Measurements from ENCODE around the gene NMUR1. TPM values are rescaled to one million over a fixed set of nuclear protein-coding genes. Genes with fewer than 3 reads are reported as not detected.
"Not testable (repeated sequence)": the region's sequence is repeated elsewhere in the genome, so short reads cannot be mapped to it uniquely, and the experiment has no call there.

NMUR1 gene
- total RNA-seq, result 1 to 10 TPM in 2 of 6 donors, under 1 TPM in 4; 0.38 to 2.1 (median 0.89) TPM
- 1 to 10 TPM in 1 of 2 donors, under 1 TPM in 1; 0.73 to 1.3 TPM for polyA plus RNA-seq

- Histone ChIP-seq H3K4me1 (no peaks in the 10 kb centered on the region), H3K27me3 (no peaks in the 10 kb centered on the region), H3K36me3 (no peaks in the 10 kb centered on the region), H3K4me3 (peak within 1 kb of the TSS; percentile 2 to 71 (median 61)), H3K9me3 (no peaks in the 10 kb centered on the region), H3K27ac (no peak within 1 kb of the TSS)
- ATAC-seq (peak; percentile 85 to 94 (median 92)), DNase-seq (peak; percentile 46 to 90 (median 68)), FAIRE-seq (no peak)
- intact Hi-C loops (cut with DNase I), result no loop called here
- 12 to 17% methylated on average over 63 to 85 of the region's 85 CpGs for WGBS, 2 donors
- peak; percentile 82 to 86 (median 85) for TF ChIP-seq CTCF (IDR thresholded peaks at IDR 0.05)
Observed at GRCh38 chr2:231530099-231531011, at the start of gene NMUR1. Gene NMUR1 (minus strand): TSS chr2:231530445. CDS start chr2:231530361, 84 bp downstream.

- no peak for TF ChIP-seq CTCF (IDR thresholded peaks at IDR 0.05)
- Histone ChIP-seq H3K36me3 (no peaks in the 10 kb centered on the region), H3K9me3 (no peaks in the 10 kb centered on the region), H3K4me3 (no peak overlapping the region), H3K27me3 (no peaks in the 10 kb centered on the region), H3K4me1 (no peaks in the 10 kb centered on the region), H3K27ac (no peak overlapping the region)
- 85 to 91% methylated on average over 3 of the region's 3 CpGs for WGBS, 2 donors
- FAIRE-seq, result no peak
- intact Hi-C loops (cut with DNase I), result no loop called here
- no peak for ATAC-seq
- DNase-seq, result no peak
Observed at GRCh38 chr2:231579560-231579959, 49.3 kb upstream of the NMUR1 start.

GRCh38 chr2:231578655-231579054, 48.4 kb upstream of the NMUR1 start:
- DNase-seq; H3K36me3 ChIP-seq; ATAC-seq; H3K27ac ChIP-seq; H3K4me1 ChIP-seq; intact Hi-C loops (cut with DNase I); H3K4me3 ChIP-seq; FAIRE-seq; H3K27me3 ChIP-seq; H3K9me3 ChIP-seq: not testable (repeated sequence)
- 88 to 97% methylated on average over 2 of the region's 2 CpGs for WGBS, 2 donors

- Histone ChIP-seq H3K36me3 (no peaks in the 10 kb centered on the region), H3K4me3 (no peak overlapping the region), H3K4me1 (no peaks in the 10 kb centered on the region), H3K9me3 (no peaks in the 10 kb centered on the region), H3K27ac (no peak overlapping the region), H3K27me3 (no peaks in the 10 kb centered on the region)
- peak in 1 of 6 donors; percentile 29 for DNase-seq
- WGBS, 2 donors, result 74 to 96% methylated on average over 4 of the region's 4 CpGs
- FAIRE-seq, result no peak
- TF ChIP-seq CTCF (IDR thresholded peaks at IDR 0.05), result no peak
- intact Hi-C loops (cut with DNase I), result no loop called here
- no peak for ATAC-seq
Observed at GRCh38 chr2:231576465-231576864, 46.2 kb upstream of the NMUR1 start.

GRCh38 chr2:231575612-231576256, 45.5 kb upstream of the NMUR1 start:
- Histone ChIP-seq H3K36me3 (no peaks in the 10 kb centered on the region), H3K9me3 (no peaks in the 10 kb centered on the region), H3K4me3 (no peak overlapping the region), H3K27me3 (no peaks in the 10 kb centered on the region), H3K27ac (no peak overlapping the region), H3K4me1 (no peaks in the 10 kb centered on the region)
- FAIRE-seq, result no peak
- ATAC-seq, result no peak
- 79 to 88% methylated on average over 10 of the region's 10 CpGs for WGBS, 2 donors
- intact Hi-C loops (cut with DNase I), result no loop called here
- no peak for TF ChIP-seq CTCF (IDR thresholded peaks at IDR 0.05)
- no peak for DNase-seq
